Measurements from ENCODE around the gene BOC. TPM values are rescaled to one million over a fixed set of nuclear protein-coding genes. Genes with fewer than 3 reads are reported as not detected.
A peak's percentile ranks its signal among the peaks of the same experiment; 100 is the strongest.

The BOC gene
- total and polyA plus RNA-seq, 2 of the 8 experiments (the other 6 are each of a cell fraction or from before 2014, with no cell fraction given) = 6.9 to 9.3 TPM

- Histone ChIP-seq H3K56ac (replicated peaks; ENCODE audit: insufficient read length, low read depth, low read length) (no peak overlapping the region), H3K27ac (ENCODE audit: low read depth, low read length) (no peak overlapping the region), H3K79me2 (ENCODE audit: control insufficient read depth in 1 of 2, insufficient read depth in 2 of 2, low read length in 2 of 2) (no peaks in the 10 kb centered on the region), H2BK20ac (ENCODE audit: low read length) (peak overlapping the region; percentile 94; the same call in 1 of the 2 replicates), H3K79me1 (ENCODE audit: low read depth, low read length) (no peaks in the 10 kb centered on the region), H2AFZ (ENCODE audit: low read length) (no peak overlapping the region), H4K5ac (ENCODE audit: insufficient read length, low read depth, low read length) (peak overlapping the region; percentile 64), H4K8ac (ENCODE audit: extremely low read depth, insufficient read depth, low read length) (no peak overlapping the region), H3K23ac (ENCODE audit: insufficient read length) (no peak overlapping the region), H3K9me3 (ENCODE audit: insufficient read depth in 2 of 2, low read depth in 1 of 2, low read length in 1 of 2) (no peaks in the 10 kb centered on the region), H3K23me2 (ENCODE audit: low read depth, low read length) (no peaks in the 10 kb centered on the region), H3K4me3 (ENCODE audit: extremely low read depth in 1 of 4, insufficient read depth in 2 of 4, low read depth in 3 of 4, low read length in 4 of 4) (peak overlapping the region in 1 of 4 experiments; percentile 28; a peak in 1 of 8 replicates), H3K36me3 (ENCODE audit: control insufficient read depth in 2 of 4, insufficient read depth in 4 of 4, low read length in 3 of 4) (no peaks in the 10 kb centered on the region), H3K18ac (ENCODE audit: extremely low read depth, low read length) (peak overlapping the region; percentile 95; the same call in 1 of the 2 replicates), H3K14ac (ENCODE audit: insufficient read length) (no peak overlapping the region), H4K20me1 (replicated peaks in 1 of 2; ENCODE audit: control insufficient read depth in 1 of 2, insufficient read depth in 2 of 2, low read length in 2 of 2) (no peaks in the 10 kb centered on the region), H2AK5ac (ENCODE audit: low read depth, low read length) (no peak overlapping the region), H4K91ac (replicated peaks; ENCODE audit: insufficient read length, low read length) (peak overlapping the region; percentile 92), H2BK15ac (ENCODE audit: low read length) (0 out of 2 replicates have a peak overlapping the region, but pooled peaks have one; percentile 67), H2BK12ac (ENCODE audit: low read depth, low read length) (peak overlapping the region; percentile 95), H2BK120ac (replicated peaks; ENCODE audit: low read depth, low read length) (peak overlapping the region; percentile 45), H3K27me3 (replicated peaks in 1 of 4; ENCODE audit: control insufficient read depth in 3 of 4, extremely low read depth in 1 of 4, insufficient read depth in 3 of 4, low read length in 3 of 4) (0 out of 7 replicates have a peak, but pooled peaks cover 0 to 1% (median 0%) of the 10 kb centered on the region in 4 experiments), H3K4me1 (replicated peaks in 1 of 4; ENCODE audit: control insufficient read depth in 3 of 4, insufficient read depth in 4 of 4, low read length in 3 of 4) (peaks cover 7 to 29% (median 21%) of the 10 kb centered on the region in 4 experiments), H2BK5ac (ENCODE audit: low read depth, low read length) (peak overlapping the region; percentile 76; the same call in 1 of the 2 replicates), H3K4ac (replicated peaks; ENCODE audit: insufficient read length, low read depth, low read length) (peak overlapping the region; percentile 29), H3K9ac (replicated peaks in 1 of 4; ENCODE audit: extremely low read depth in 1 of 4, low read depth in 3 of 4, low read length in 3 of 4) (no peak overlapping the region), H3K4me2 (ENCODE audit: insufficient read depth in 1 of 2, low read depth in 2 of 2, low read length in 2 of 2) (peak overlapping the region; percentile 48 to 53; a peak in 3 of 4 replicates)
- ChIA-PET CTCF (ENCODE audit: partially characterized antibody) (interaction anchor here (0.7 to 4.7 kb wide), 13 partner anchors 9 to 213 kb away, joined by 3 to 63 read pairs (median 4); no protein-coding TSS in a partner anchor), POLR2A (ENCODE audit: partially characterized antibody) (interaction anchor here (1.0 to 1.5 kb wide), 2 partner anchors 8 to 24 kb away, joined by 3 to 6 read pairs; no protein-coding TSS in a partner anchor)
- 69% methylated on average over 5 of the region's 5 CpGs; no CpG with 5 or more reads in 1 of the 2 experiments for WGBS, 2 experiments (ENCODE audit: extremely low coverage in 1 of 2, insufficient coverage in 1 of 2, insufficient read length in 1 of 2, insufficient replicate concordance in 2 of 2, low coverage in 1 of 2, low lambda C conversion rate in 2 of 2, missing lambda C conversion rate in 1 of 2)
- no peak for FAIRE-seq
- no peak for DNase-seq (ENCODE audit: low read depth in 1 of 2, low spot score in 2 of 2)
- TF ChIP-seq KDM4A (IDR thresholded peaks at IDR 0.05; ENCODE audit: low read depth, low read length, severe bottlenecking) (no peak), FOSL1 (IDR thresholded peaks at IDR 0.05; ENCODE audit: insufficient read depth, low read depth, low read length) (no peak), SAP30 (IDR thresholded peaks at IDR 0.05; ENCODE audit: insufficient read depth, insufficient replicate concordance, low read length) (no peak), ATF3 (IDR thresholded peaks at IDR 0.05; ENCODE audit: insufficient read depth, low read depth, low read length) (no peak), TEAD4 (IDR thresholded peaks at IDR 0.05; ENCODE audit: low read depth, low read length) (no peak), SP4 (IDR thresholded peaks at IDR 0.05; ENCODE audit: low read length) (no peak), KDM5A (IDR thresholded peaks at IDR 0.05; ENCODE audit: low read length) (no peak), SIN3A (conservative IDR thresholded peaks at IDR 0.05 in 1 of 2, IDR thresholded peaks at IDR 0.05 in 1 of 2; ENCODE audit: low read depth in 1 of 2, low read length in 2 of 2) (no peak), SP1 (IDR thresholded peaks at IDR 0.05; ENCODE audit: low read depth, low read length) (no peak)
Measured at GRCh38 chr3:113265231-113265630, 53.9 kb downstream of the BOC start.
